ENCODE results near the gene HECW1.

Gene HECW1

DNA sequence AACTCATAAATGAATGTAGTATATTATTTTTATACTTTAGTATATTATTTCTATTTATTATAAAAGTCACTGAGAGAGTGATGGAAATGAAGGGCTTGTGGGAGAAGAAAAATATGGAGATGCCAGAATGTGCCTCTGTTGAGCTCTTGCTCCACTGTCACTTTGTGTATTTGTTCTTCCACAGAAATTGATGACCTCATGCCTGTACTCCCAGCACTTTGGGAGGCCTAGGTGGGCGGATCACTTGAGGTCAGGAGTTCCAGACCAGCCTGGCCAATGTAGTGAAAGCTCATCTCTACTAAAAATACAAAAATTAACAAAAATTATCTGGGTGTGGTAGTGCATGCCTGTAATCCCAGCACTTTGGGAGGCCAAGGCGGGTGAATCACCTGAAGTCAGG, 394.0 kb downstream of the HECW1 start:
- no peak for DNase-seq (ENCODE audit: low read depth)

GRCh38 chr7:43508461-43508860, 396.0 kb downstream of the HECW1 start:
- DNase-seq (ENCODE audit: low read depth) = no peak

GRCh38 chr7:43509906-43510305, 397.5 kb downstream of the HECW1 start:
- no peak for DNase-seq (ENCODE audit: low read depth)

- no peak for DNase-seq (ENCODE audit: low read depth)
These were observed 398.6 kb downstream of the HECW1 start for GRCh38 chr7:43511029-43511428.

GRCh38 chr7:43511769-43512515, 399.5 kb downstream of the HECW1 start:
- DNase-seq (ENCODE audit: low read depth) = no peak

DNA sequence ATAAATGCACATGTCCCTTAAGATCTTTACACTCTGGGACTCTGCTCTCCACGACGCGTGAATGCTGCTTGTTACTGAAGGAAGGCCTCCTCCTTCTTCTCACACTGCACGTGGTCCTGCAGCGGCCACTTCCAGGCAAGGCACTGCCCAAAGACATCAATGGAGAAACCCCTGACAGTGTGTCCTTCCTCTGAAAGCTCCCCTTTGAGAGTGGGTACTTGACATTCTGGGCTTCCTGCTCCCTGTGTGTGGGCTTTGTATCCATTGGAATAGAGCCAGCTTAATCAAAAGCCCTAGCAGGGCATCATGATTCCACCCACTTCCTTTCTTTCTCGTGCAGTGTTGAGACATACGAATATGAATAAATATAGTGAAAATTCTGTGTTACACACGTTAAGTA, 400.8 kb downstream of the HECW1 start:
- no peak for DNase-seq (ENCODE audit: low read depth)

GRCh38 chr7:43516581-43517342, 404.3 kb downstream of the HECW1 start:
- no peak for DNase-seq (ENCODE audit: low read depth)

DNA sequence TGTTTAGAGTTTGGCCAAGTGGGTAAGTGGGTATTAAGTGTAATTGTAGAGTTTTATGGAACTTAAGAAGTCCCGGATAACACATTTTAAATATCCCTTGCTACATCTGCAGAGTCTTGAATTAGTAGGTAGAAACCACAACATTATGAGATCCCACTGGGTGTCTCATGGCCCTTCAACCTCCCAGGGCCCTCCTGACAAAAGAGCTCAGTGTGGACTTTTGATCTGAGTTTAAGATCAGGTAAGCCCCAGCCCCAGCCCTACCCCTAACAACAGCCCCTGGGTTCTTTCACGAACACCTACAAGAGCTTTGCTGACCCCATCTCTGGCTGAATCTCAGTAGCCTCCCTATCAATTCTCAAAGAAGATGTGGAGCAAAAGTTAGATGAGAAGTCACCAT, 405.0 kb downstream of the HECW1 start:
- no peak for DNase-seq (ENCODE audit: low read depth)

GRCh38 chr7:43520201-43520600, 407.8 kb downstream of the HECW1 start:
- no peak for DNase-seq (ENCODE audit: low read depth)

DNA sequence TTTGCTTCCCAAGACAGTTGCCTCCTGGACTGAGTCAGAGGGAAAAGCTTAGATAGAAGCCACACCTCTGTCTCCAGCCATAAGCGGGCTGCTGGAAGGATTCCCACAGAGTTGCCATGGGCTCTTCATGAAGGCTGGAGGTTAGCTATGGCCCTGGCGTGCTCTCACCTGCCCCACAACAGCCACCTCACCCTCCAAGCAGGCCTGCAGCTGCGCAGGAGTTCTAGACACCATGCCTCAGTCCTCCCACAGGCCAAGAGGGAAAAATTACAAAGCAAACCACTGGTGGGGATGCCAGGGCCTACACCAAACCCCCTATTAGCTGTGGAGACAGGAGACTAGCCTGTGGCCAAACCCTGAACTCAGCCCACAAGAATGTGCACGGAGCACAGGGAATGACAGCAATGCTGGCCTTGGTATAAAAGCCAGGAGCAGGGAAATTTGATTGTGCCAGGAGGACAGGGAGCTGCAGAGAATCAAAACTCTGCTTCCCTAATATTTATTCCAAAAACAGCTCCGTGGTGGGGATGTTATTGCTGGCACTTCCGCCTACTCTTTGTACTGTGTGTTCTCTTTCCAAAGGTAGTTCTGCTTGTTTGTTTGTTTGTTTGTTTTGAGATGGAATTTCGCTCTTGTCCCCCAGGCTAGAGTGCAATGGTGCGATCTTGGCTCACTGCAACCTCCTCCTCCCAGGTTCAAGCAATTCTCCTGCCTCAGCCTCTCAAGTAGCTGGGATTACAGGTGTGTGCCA, 410.1 kb downstream of the HECW1 start:
- peak; percentile 27 for DNase-seq (ENCODE audit: low read depth)

GRCh38 chr7:43528576-43529354, 416.3 kb downstream of the HECW1 start:
- no peak for DNase-seq (ENCODE audit: low read depth)

DNA sequence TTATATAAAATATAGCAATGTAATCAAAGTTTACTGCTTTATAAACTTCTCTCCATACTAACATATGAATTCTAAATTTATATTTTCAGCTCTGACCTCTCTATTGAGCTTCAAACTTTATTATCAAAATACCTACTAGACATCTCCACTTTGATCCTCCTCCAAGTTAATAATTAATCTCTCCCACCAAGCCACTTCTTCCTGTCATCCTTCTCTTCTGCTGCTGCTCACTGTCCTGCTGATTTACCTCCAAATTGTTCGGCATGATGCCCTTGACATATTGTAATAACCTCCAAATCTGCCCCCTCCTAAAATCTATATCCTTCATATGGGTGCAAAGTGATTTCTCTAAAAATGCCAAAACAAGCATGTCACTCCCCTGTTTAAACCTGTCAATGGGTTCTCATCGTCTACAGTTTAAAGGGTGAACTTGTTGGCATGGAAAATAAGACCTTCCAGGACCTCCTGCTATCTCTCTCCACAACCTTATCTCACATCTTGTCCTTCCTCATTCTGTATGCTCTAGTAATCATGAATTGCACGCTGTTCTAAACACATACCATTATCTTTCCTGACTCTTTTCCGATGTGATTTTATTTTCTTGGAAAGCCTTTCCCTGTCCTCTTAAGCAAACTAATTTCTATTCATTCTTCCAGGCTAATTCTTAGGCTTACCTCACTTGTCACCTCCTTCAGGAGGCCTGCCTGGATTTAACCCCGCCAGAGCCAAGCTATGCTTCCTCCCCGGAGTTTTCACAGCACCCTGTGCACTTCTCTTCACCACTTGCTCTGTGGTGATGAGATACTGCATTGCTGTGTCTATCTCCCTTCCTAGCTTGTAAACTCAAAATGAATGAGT, 418.3 kb downstream of the HECW1 start:
- DNase-seq (ENCODE audit: low read depth) = no peak

DNA sequence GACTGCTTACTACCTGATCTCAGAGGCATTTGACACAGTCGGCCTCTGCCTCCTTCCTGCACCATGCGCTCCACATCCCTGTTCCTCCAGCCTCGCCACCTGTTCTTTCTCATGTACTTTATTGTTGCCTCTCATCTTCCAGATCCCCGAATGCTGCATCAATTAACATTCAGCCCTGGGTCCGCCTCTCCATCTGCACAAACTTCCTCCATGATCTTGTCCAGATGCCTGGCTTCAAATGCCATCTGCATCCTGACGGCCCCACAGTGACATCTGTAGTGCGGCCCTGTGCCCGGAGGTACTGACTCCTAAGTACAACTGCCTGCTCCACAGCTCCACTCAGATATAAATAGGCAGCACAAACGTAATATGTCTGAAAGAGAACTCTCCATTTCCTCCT, 419.3 kb downstream of the HECW1 start:
- DNase-seq (ENCODE audit: low read depth) = no peak

- DNase-seq (ENCODE audit: low read depth) = no peak
These were observed 421.5 kb downstream of the HECW1 start for GRCh38 chr7:43533801-43534479.

DNA sequence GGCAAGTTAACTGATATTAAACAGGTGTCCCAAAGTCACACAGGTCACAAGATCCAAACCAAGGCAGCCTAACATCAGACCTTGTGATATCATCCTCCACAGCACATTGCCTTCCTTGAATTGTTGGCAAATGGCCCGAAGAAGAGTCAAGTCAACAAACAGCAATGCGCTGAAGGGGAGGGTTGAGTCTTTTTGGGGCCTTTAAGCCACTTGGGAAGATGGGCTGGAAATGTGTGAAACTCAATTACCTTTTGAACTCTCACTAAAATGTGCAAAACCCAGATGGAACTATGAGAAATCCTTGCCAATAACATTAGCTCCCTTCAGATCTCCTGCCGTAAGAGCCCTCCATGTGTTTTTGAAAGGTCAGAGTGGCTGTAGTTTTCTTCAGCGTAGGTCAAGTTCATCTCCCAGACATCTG, 422.6 kb downstream of the HECW1 start:
- DNase-seq (ENCODE audit: low read depth) = peak; percentile 13

- peak; percentile 87 for DNase-seq (ENCODE audit: low read depth)
These were observed 423.6 kb downstream of the HECW1 start for GRCh38 chr7:43535810-43536585.

- DNase-seq (ENCODE audit: low read depth) = no peak
These were observed 424.3 kb downstream of the HECW1 start for GRCh38 chr7:43536773-43537172.

GRCh38 chr7:43537765-43538403, 425.4 kb downstream of the HECW1 start:
- DNase-seq (ENCODE audit: low read depth) = no peak

DNA sequence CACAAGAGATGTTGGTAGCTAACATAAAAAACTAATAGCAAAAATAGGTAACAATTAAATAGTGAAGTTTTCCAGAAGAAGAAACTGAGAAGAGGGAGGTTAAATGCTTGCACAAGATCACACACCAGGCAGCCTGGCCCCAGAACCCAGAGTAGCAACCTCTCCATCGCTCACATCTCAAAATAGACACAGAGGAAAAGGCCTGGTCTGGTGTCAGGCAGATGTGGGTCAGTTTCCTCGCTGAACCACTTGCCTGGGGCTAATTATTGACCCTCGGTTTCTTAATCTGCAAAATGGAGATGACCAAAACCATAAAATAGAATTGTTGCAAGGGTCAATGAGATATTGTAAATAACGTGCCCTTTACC, 425.9 kb downstream of the HECW1 start:
- no peak for DNase-seq (ENCODE audit: low read depth)
